GM06990 (cell line): Measurements from ENCODE around the gene RYR2.
A peak's percentile ranks its signal among the peaks of the same experiment; 100 is the strongest.

Experiments
- DNase-seq: peaks from one replicate; pipeline ENCODE4 v3.0.0-alpha.2; 2011; ENCODE audit not compliant: insufficient read length; ENCODE audit errors: extremely low read depth
- H3K27me3 ChIP-seq: replicated peaks from 2 replicates; pipeline ENCODE4 v1.6.0; 2011; ENCODE audit warnings: low read length; ENCODE audit not compliant: control insufficient read depth, insufficient read depth
- H3K36me3 ChIP-seq: 2 replicates; pipeline ENCODE4 v1.5.1; 2011; ENCODE audit warnings: low read length; ENCODE audit not compliant: control insufficient read depth, insufficient read depth
- H3K4me3 ChIP-seq: replicated peaks from 2 replicates; pipeline ENCODE4 v1.5.1; 2011; ENCODE audit warnings: low read depth, mild to moderate bottlenecking, control low read depth, low read length
- CTCF ChIP-seq: IDR thresholded peaks from 2 replicates; pipeline ENCODE4 v1.5.1; 2011; ENCODE audit warnings: low read length, control low read depth, mild to moderate bottlenecking, inconsistent platforms; ENCODE audit not compliant: insufficient read depth, poor library complexity, severe bottlenecking

RYR2 gene

DNA sequence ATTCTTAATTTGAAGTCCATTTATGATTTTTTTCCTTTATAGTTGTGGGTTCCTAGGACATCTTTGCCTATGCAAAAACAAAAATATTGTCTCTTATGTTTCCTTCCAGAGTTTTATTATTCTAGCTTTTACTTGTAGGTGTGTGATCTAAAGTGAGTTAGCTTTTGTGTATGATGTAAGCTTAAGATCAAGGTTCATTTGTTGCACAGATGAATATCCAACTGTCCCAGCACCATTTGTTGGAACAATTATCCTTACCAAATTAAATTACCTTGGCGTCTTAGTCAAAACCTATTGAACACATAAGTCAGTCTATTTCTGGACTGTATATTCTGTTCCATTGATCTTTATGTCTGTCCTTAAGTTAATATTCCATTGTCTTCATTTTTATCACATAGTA lies 511.1 kb downstream of the RYR2 start:
- Histone ChIP-seq H3K4me3 (no peak overlapping the region), H3K27me3 (no peaks in the 10 kb centered on the region), H3K36me3 (no peaks in the 10 kb centered on the region)
- no peak for DNase-seq
- no peak for TF ChIP-seq CTCF

DNA sequence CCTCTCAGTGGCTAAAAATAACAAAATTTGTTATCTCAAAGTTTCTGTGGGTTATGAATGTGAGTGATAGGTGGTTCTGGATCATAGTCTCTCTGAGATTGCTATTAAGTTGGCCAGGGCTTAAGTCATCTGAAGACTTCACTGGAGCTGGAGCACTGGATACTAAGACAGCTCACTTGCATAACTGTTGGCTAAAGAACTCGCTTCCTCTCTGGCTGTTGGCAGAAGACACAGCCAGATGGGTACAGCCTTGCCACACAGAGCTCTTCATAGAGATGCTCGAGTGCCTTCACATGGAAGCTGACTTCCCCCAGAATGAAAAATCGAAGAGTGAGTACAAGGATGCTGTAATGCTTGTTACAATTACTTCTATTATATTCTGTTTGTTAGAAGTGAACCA lies 514.9 kb downstream of the RYR2 start:
- no peak for DNase-seq
- no peak for TF ChIP-seq CTCF
- no peaks in the 10 kb centered on the region for H3K36me3 ChIP-seq
- no peaks in the 10 kb centered on the region for H3K27me3 ChIP-seq
- H3K4me3 ChIP-seq: no peak overlapping the region

DNA sequence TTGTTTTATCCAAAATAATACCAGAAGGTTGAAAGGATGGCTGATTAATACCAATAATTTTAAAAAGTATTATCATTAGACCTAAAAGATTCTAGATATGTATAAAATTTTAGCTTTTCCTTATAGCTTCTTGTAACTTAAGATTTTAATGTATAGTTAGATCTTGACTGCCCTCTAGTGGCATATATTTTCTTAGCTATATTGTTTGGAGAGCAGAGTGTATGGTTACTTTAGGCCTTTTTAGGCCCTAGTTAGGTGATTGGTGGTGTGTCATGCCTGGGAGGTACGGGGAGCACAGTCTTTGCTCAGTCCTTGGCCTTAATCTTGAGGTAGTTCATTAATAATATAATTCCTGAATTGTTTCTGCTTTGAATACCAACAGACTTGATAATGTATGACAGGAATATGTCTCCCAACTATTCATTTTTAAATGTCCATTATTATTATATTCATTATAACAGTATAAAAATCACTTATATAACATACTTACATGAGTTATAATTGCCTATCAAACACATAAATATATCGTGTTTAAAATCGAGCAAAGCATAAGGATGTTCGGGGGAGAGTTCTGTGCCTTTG lies 520.3 kb downstream of the RYR2 start:
- peak; percentile 53 for TF ChIP-seq CTCF
- Histone ChIP-seq H3K36me3 (no peaks in the 10 kb centered on the region), H3K27me3 (no peaks in the 10 kb centered on the region), H3K4me3 (no peak overlapping the region)
- DNase-seq: peak; percentile 31

DNA sequence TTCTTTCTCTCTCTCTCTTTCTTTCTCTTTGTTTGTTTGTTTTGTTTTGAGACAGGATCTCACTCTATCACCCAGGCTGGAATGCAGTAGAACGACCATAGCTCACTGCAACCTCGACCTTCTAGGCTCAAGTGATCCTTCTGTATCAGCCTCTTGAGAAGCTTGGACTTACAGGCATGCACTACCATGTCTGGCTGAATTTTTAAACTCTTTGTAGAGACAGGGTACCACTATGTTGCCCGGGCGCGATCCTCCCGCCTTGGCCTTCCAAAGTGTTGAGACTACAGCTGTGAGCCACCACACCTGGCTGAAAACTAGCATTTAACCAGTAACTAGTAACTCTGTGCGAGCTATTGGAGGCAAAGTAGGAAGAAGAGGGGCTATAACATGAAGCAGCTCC lies 523.3 kb downstream of the RYR2 start:
- no peak for DNase-seq
- TF ChIP-seq CTCF: no peak
- H3K4me3 ChIP-seq: no peak overlapping the region
- no peaks in the 10 kb centered on the region for H3K27me3 ChIP-seq
- no peaks in the 10 kb centered on the region for H3K36me3 ChIP-seq

DNA sequence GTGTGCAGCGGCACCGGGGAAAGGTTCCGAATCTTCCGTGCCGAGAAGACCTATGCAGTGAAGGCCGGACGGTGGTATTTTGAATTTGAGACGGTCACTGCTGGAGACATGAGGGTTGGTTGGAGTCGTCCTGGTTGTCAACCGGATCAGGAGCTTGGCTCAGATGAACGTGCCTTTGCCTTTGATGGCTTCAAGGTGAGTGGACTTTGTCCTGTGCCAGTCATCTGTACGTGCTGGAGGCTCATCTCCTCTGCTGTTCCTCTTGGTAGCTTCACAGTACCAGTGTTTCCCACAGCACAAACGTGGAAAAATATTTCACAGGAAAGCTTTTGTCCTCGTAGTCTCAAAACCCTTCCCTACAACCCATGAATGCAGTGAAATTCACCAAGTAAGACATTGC lies 524.6 kb downstream of the RYR2 start:
- Histone ChIP-seq H3K27me3 (no peaks in the 10 kb centered on the region), H3K36me3 (no peaks in the 10 kb centered on the region), H3K4me3 (no peak overlapping the region)
- DNase-seq: no peak
- no peak for TF ChIP-seq CTCF

- H3K4me3 ChIP-seq: no peak overlapping the region
- TF ChIP-seq CTCF: no peak
Observed at GRCh38 chr1:237568955-237569354, 527.0 kb downstream of the RYR2 start.

More at GRCh38 chr1:237568955-237569354, 527.0 kb downstream of the RYR2 start:
- Histone ChIP-seq H3K27me3 (no peaks in the 10 kb centered on the region), H3K36me3 (no peaks in the 10 kb centered on the region)
- no peak for DNase-seq
